ENCODE measurements around the gene TUBA8.
"Not testable (repeated sequence)": the region's sequence is repeated elsewhere in the genome, so short reads cannot be mapped to it uniquely, and the experiment has no call there.

DNA sequence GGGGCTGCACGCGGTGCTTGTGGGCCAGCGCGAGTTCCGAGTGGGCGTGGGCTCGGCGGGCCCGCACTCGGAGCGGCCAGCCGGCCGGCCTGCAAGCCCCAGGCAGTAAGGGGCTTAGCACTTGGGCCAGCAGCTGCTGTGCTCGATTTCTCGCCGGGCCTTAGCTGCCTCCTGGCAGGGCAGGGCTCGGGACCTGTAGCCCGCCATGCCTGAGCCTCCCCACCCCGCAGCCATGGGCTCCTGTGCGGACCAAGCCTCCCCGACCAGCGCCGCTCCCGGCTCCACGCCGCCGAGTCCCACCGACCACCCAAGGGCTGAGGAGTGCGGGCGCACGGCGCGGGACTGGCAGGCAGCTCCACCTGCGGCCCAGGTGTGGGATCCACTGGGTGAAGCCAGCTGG, 44.9 kb downstream of the TUBA8 start:
- not testable (repeated sequence) for TF ChIP-seq EZH2 (IDR thresholded peaks at IDR 0.05; ENCODE audit: insufficient read depth, poor library complexity, severe bottlenecking); EZH2phosphoT487 (IDR thresholded peaks at IDR 0.05; ENCODE audit: insufficient read depth, low read depth)

Measured in GM23248 (cell line).